Measurements from ENCODE around the gene ADTRP.

The ADTRP gene, protein sequence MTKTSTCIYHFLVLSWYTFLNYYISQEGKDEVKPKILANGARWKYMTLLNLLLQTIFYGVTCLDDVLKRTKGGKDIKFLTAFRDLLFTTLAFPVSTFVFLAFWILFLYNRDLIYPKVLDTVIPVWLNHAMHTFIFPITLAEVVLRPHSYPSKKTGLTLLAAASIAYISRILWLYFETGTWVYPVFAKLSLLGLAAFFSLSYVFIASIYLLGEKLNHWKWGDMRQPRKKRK

DNA sequence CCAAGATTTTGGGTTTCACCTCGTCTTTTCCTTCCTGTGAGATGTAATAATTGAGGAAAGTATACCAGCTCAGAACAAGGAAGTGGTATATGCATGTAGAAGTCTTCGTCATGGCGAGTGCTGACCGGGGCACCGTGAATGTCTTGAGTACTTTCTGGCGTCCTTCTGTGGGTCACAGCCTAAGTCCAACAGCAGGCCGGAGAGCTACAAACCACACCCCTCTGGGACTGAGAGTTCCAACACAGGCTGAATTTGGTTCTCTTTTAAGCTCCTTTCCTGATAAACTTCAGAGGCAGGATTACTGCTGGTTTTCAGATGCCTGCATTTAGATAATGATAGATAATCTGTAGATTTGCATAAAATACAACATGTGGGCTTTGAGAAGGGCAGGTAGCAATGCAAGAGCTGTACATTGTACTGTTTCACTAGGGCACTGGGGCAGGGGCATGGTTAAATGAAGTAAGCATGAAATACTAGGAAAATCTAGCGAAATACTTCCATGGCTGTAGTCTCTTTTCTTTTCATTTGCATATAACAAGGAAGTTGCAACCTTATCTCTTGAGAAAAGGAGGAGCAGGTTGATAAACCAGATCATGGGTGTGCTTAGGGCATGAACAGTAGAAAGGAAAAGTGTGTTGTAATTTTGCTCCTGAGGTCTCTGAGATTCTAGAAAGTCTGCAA lies at the start of gene ADTRP:
Gene ADTRP, minus strand, starts transcription at position 156 of the 681 bp plus-strand sequence. Its CDS starts 44 bp downstream, at position 112.
- Mint-ChIP-seq H3K4me3 (no peak within 1 kb of the TSS), H3K9me3 (peaks cover 12% of the 10 kb centered on the region in 2 donors), H3K27ac (no peak within 1 kb of the TSS), H3K4me1 (no peaks in the 10 kb centered on the region), H3K27me3 (no peaks in the 10 kb centered on the region)
- DNase-seq (no peak), ATAC-seq (no peak)

DNA sequence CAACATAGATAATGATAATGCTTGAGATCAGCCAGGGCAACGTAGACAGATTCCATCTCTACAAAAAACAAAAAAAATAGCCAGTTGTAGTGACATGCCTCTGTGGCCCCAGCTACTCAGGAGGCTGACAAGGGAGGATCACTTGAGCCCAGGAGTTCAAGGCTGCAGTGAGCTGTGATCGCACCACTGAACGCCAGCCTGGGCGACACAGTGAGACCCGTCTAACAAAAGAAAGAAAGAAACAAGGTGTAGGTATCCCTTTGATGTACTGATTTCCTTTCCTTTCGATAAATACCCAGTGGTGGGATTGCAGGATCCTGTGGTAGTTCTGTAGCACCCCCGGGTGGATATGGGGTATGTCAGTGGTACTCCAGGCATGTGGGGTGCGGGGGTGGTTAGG lies 48.2 kb upstream of the ADTRP start:
- ATAC-seq, result no peak
- H3K9me3 Mint-ChIP-seq, result no peaks in the 10 kb centered on the region
- no peaks in the 10 kb centered on the region for H3K27me3 Mint-ChIP-seq
- no peak for DNase-seq
- H3K27ac Mint-ChIP-seq, result no peak overlapping the region
- H3K4me3 Mint-ChIP-seq, result no peak overlapping the region
- peaks cover 34% of the 10 kb centered on the region for H3K4me1 Mint-ChIP-seq

GRCh38 chr6:11824986-11825385 lies 46.4 kb upstream of the ADTRP start:
- peaks cover 31% of the 10 kb centered on the region for H3K4me1 Mint-ChIP-seq
- no peaks in the 10 kb centered on the region for H3K27me3 Mint-ChIP-seq
- DNase-seq, result peak in 1 of 2 donors; percentile 42
- H3K4me3 Mint-ChIP-seq, result peak overlapping the region; percentile 36 to 46
- peak; percentile 95 for ATAC-seq
- peaks cover under 1 to 2% of the 10 kb centered on the region in 2 donors for H3K9me3 Mint-ChIP-seq
- H3K27ac Mint-ChIP-seq, result peak overlapping the region; percentile 65 to 95

DNA sequence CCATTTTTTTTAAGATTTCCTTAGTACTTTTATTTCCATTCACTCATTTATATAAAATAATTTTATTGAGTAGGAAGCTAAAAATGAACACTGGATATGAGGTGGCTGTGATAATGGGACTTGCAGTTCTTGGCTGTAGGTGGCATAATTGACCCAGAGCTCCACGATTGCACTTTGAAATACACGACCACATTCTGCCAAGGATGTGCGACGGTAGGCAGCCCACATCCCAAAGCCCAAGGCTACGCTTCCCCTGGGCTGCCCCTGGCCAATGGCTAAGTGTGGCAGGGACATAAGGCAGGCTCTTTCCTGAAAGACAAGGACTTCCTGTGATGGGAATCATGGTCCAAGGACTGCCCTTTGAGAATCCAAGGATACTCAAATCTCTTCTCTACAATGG lies 43.7 kb upstream of the ADTRP start:
- no peak overlapping the region for H3K27ac Mint-ChIP-seq
- no peak for DNase-seq

DNA sequence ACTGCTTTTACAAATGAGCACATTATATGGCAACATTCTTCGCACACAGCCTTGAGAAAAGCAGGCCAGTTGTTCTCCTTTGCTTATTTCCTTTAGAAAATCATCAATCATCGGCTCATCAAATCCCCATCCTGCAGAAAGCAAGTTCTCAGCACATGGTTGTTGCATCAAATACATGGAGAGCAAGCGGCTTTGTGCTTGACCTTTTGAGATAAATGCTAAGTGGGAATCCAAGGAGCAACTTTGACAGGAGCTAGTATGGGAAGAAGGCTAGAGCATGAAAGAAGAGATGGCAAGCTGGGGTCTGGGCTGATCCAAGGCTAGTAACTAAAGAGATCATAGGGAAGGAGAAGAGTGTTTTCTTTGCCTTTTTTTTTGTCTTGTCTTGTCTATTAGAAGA lies 43.2 kb upstream of the ADTRP start:
- DNase-seq (no peak), ATAC-seq (no peak)
- Mint-ChIP-seq H3K4me1 (peaks cover 25% of the 10 kb centered on the region), H3K27me3 (no peaks in the 10 kb centered on the region), H3K4me3 (no peak overlapping the region), H3K27ac (no peak overlapping the region), H3K9me3 (peaks cover 9 to 11% of the 10 kb centered on the region in 2 donors)

More for the DNA sequence above, 43.7 kb upstream of the ADTRP start:
- no peak for ATAC-seq
- Mint-ChIP-seq H3K9me3 (peaks cover 9 to 11% of the 10 kb centered on the region in 2 donors), H3K4me3 (no peak overlapping the region), H3K4me1 (peaks cover 25% of the 10 kb centered on the region), H3K27me3 (no peaks in the 10 kb centered on the region)

DNA sequence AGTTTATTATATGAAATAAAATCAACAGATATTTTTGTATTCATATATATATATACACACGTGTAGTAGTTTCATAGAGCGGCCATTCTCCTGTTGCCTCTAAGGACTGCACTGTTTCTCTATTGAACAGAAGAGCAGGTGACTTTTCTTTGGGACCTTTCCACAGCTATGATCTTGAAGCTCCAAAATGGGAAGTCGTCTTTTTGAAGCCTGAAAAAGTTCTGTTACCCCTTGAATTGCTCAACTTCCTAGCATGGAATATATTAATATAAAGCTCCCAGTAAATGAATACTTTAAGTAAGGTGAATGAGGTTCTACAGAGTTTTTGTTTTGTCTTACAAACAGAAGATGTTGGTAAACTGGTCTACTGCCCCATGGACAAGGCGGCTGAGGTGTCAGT lies 42.2 kb upstream of the ADTRP start:
- DNase-seq, result no peak
- no peak overlapping the region for H3K4me3 Mint-ChIP-seq
- no peak overlapping the region for H3K27ac Mint-ChIP-seq

GRCh38 chr6:11819486-11819885 lies 40.9 kb upstream of the ADTRP start:
- DNase-seq (no peak), ATAC-seq (no peak)
- peaks cover 9 to 11% of the 10 kb centered on the region in 2 donors for H3K9me3 Mint-ChIP-seq
- no peaks in the 10 kb centered on the region for H3K27me3 Mint-ChIP-seq
- peaks cover 11% of the 10 kb centered on the region for H3K4me1 Mint-ChIP-seq
- H3K4me3 Mint-ChIP-seq, result no peak overlapping the region
- no peak overlapping the region for H3K27ac Mint-ChIP-seq

More for the DNA sequence above, 42.2 kb upstream of the ADTRP start:
- H3K9me3 Mint-ChIP-seq, result peaks cover 9 to 11% of the 10 kb centered on the region in 2 donors
- no peak for ATAC-seq
- H3K4me1 Mint-ChIP-seq, result peaks cover 24% of the 10 kb centered on the region
- H3K27me3 Mint-ChIP-seq, result no peaks in the 10 kb centered on the region

- no peak for DNase-seq
- Mint-ChIP-seq H3K9me3 (peaks cover 9 to 11% of the 10 kb centered on the region in 2 donors), H3K4me3 (no peak overlapping the region), H3K27me3 (no peaks in the 10 kb centered on the region), H3K4me1 (peaks cover 23% of the 10 kb centered on the region), H3K27ac (peak overlapping the region in 1 of 2 donors; percentile 34)
- ATAC-seq, result no peak
Observed at GRCh38 chr6:11815231-11815630, 36.6 kb upstream of the ADTRP start.

DNA sequence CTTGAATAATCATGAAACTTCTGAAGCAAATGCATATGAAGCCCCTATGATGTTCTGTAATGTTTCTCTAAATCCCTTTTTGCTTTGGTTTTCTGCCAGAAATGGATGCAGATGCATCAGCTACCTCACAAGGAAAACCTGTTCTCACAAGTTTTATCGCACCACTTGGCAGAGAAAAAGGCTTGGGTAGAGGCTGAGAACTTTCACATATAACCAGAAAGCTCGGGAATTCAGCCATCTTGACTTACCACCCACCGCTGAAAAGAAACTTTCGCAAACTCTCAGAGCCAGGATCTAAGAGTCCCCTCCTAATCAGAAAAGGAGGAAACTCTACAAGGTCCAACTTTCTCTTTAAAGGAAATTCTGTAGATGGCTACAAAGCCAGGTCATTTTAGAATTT lies 36.2 kb upstream of the ADTRP start:
- Mint-ChIP-seq H3K9me3 (peaks cover 6 to 8% of the 10 kb centered on the region in 2 donors), H3K4me1 (peaks cover 24% of the 10 kb centered on the region), H3K27ac (no peak overlapping the region), H3K27me3 (no peaks in the 10 kb centered on the region), H3K4me3 (no peak overlapping the region)
- ATAC-seq, result no peak
- DNase-seq, result no peak

DNA sequence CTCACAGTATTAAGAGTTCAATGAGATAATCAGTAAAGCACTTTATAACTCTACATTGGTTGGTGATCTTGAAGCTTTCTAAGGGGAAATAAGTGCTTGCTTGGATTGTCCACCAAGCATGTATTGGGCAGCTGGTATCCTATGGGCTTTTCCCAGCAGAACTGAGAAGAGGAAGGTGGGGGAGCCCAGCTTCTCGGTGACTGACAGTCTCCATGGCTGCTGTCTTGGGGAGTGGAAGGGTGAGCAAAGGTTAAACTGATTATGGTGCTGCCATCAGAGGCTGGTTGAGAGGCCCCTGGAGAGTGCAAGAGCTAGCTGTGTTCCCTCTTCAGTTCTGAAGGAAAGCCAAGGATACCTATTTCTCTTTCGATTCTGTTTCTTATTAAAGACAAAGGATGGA lies 35.5 kb upstream of the ADTRP start:
- ATAC-seq (no peak), DNase-seq (no peak)
- no peaks in the 10 kb centered on the region for H3K27me3 Mint-ChIP-seq
- no peak overlapping the region for H3K27ac Mint-ChIP-seq
- no peak overlapping the region for H3K4me3 Mint-ChIP-seq
- peaks cover 0 to 2% of the 10 kb centered on the region in 2 donors for H3K9me3 Mint-ChIP-seq
- H3K4me1 Mint-ChIP-seq, result peaks cover 24% of the 10 kb centered on the region

DNA sequence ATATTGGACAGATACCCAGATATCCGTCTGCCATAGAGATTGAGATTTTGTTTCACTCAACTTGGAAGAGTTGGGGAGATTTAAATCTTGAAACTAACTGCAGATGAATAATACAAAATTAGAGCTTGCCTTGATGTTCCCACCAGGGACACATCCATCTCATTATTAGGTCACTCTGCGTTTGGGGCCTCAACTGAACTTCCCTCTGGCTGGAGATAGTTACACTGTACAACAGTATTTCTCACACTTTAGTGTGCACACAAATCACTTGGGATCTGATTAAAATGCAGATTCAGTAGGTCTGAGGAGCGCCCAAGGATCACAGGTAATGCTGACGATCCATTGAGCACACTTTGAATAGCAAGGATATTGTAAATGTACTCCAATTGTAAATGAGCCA lies 35.0 kb upstream of the ADTRP start:
- Mint-ChIP-seq H3K4me1 (peaks cover 29% of the 10 kb centered on the region), H3K27ac (no peak overlapping the region), H3K27me3 (no peaks in the 10 kb centered on the region), H3K4me3 (no peak overlapping the region), H3K9me3 (peaks cover 4 to 6% of the 10 kb centered on the region in 2 donors)
- DNase-seq (no peak), ATAC-seq (no peak)

DNA sequence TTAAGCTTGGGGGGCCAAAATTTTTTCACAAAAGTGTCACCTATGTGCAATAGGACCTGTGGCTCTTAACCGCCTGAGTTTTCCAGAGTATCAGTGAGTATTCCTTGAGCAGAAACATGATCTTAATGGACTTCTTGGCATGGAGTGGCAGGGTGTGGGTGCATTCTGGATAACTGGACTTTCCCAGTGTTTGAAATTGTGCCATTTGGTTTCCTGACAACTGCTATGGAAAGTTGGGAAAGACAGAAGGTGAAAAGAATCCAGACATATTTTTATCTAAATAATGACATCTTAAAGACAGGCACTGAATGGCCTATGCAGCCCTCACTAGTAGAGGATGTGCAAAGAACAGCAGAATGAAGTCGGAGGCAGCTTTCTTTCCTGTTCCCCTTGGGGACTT lies 34.3 kb upstream of the ADTRP start:
- ATAC-seq, result no peak
- H3K27me3 Mint-ChIP-seq, result no peaks in the 10 kb centered on the region
- no peak overlapping the region for H3K27ac Mint-ChIP-seq
- DNase-seq, result no peak
- no peak overlapping the region for H3K4me3 Mint-ChIP-seq
- H3K9me3 Mint-ChIP-seq, result peaks cover 4 to 7% of the 10 kb centered on the region in 2 donors
- H3K4me1 Mint-ChIP-seq, result peaks cover 33% of the 10 kb centered on the region

- Mint-ChIP-seq H3K27me3 (no peaks in the 10 kb centered on the region), H3K4me3 (no peak overlapping the region), H3K4me1 (peaks cover 38% of the 10 kb centered on the region), H3K27ac (no peak overlapping the region), H3K9me3 (peaks cover 4 to 7% of the 10 kb centered on the region in 2 donors)
- DNase-seq (no peak), ATAC-seq (no peak)
Observed at GRCh38 chr6:11812439-11812838, 33.8 kb upstream of the ADTRP start.

GRCh38 chr6:11811644-11812264 lies 33.2 kb upstream of the ADTRP start:
- Mint-ChIP-seq H3K27ac (peak overlapping the region; percentile 3 to 80), H3K4me3 (peak overlapping the region in 1 of 2 donors; percentile 2), H3K9me3 (peaks cover 4 to 7% of the 10 kb centered on the region in 2 donors), H3K27me3 (no peaks in the 10 kb centered on the region), H3K4me1 (peaks cover 45% of the 10 kb centered on the region)
- ATAC-seq, result no peak
- no peak for DNase-seq

DNA sequence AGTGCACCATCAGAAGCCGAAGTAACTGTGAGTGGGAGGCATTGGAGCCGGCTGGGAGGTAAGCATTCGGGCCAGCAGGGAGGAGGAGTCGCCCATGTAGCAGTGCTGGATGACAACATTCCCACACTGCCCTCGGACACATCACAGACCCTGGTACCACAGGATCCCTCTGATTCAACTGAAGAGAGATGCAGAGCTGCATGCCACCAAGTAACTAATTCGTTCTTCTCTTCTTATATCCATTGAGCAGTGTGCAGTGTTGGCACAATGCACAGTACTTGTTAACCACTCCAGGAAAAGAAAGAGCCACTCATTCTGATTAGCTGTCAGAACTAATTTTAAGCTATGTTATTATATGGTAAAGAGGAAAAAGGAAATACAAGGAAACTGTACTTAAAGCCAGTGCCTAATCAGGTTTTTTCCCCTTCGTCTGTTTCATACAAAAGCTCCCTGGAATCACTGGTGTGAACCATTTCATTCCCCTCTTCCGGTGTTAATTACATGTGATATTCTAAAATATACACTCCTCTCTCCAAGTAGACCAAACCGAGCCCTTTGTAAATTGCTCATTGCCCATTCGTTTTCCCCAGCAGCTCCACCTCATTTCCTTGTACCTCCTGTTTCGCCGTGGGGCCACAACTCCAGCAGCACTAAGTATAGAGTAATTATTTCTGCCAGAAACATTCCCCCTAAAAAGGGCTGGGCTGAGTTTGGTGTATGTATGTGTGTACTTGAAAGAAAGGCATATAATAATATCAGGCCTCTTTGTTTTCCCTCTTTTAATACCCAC lies 32.4 kb upstream of the ADTRP start:
- H3K4me1 Mint-ChIP-seq, result peaks cover 52% of the 10 kb centered on the region
- peaks cover 4 to 7% of the 10 kb centered on the region in 2 donors for H3K9me3 Mint-ChIP-seq
- DNase-seq (no peak), ATAC-seq (no peak)
- peak overlapping the region; percentile 3 to 80 for H3K27ac Mint-ChIP-seq
- H3K27me3 Mint-ChIP-seq, result no peaks in the 10 kb centered on the region
- peak overlapping the region in 1 of 2 donors; percentile 2 for H3K4me3 Mint-ChIP-seq

Measured in stimulated activated naive CD8-positive, alpha-beta T cell treated with anti-CD3 and anti-CD28 coated beads, Interleukin-15, amount 100 ng/mL, for 72 hours (primary cell).